Sigmoid colon (tissue), 7 donors: ENCODE measurements around the gene SCN1B. TPM values are rescaled to one million over a fixed set of nuclear protein-coding genes. Genes with fewer than 3 reads are reported as not detected.

Experiments
- DNase-seq: peaks from one replicate; pipeline ENCODE4 v3.0.0-alpha.2; 2019
- H3K27ac ChIP-seq, 4 donors: fragments of 200-600 bp; sonication (generic); one replicate each; pipeline ENCODE4 v1.5.1; 2016 to 2019; ENCODE audit warnings: mild to moderate bottlenecking in 1 of 4
- H3K27me3 ChIP-seq, 3 donors: fragments of 200-600 bp; sonication (generic); one replicate each; pipeline ENCODE4 v1.5.1; 2019; ENCODE audit warnings: mild to moderate bottlenecking in 1 of 3
- H3K36me3 ChIP-seq, 4 donors: fragments of 200-600 bp; sonication (generic); one replicate each; pipeline ENCODE4 v1.5.1; 2016 to 2019
- H3K4me1 ChIP-seq, 4 donors: fragments of 200-600 bp; sonication (generic); one replicate each; pipeline ENCODE4 v1.5.1; 2017 to 2019
- H3K4me3 ChIP-seq, 4 donors: fragments of 200-600 bp; sonication (generic); one replicate each; pipeline ENCODE4 v1.5.1; 2017 to 2019; ENCODE audit warnings: mild to moderate bottlenecking in 2 of 4, moderate library complexity in 1 of 4
- H3K9me3 ChIP-seq, 4 donors: fragments of 200-600 bp in 3 of 4; sonication (generic) in 3 of 4; one replicate each; pipeline versions ENCODE4 v1.5.1 to v1.6.1; 2013 to 2019
- CTCF ChIP-seq, 4 experiments: fragments of 450-650 bp in 3 of 4; fragments of 200-600 bp in 1 of 4; IDR thresholded peaks; one replicate each; pipeline ENCODE4 v1.5.1; 2016 to 2019; ENCODE audit warnings: antibody characterized with exemption in 4 of 4, mild to moderate bottlenecking in 3 of 4, moderate library complexity in 2 of 4
- EP300 ChIP-seq, 4 donors: sonication (generic); formaldehyde crosslinking; IDR thresholded peaks; one replicate each; pipeline ENCODE4 v1.6.1; 2017; ENCODE audit warnings: antibody characterized with exemption in 4 of 4
- POLR2A ChIP-seq, 2 donors: fragments of 450-650 bp; IDR thresholded peaks; one replicate each; pipeline ENCODE4 v1.6.1; 2016; ENCODE audit warnings: antibody characterized with exemption in 2 of 2, mild to moderate bottlenecking in 2 of 2, moderate library complexity in 2 of 2
- POLR2AphosphoS5 ChIP-seq, 4 donors: sonication (generic); formaldehyde crosslinking; IDR thresholded peaks; one replicate each; pipeline ENCODE4 v1.6.1; 2017; ENCODE audit warnings: antibody characterized with exemption in 4 of 4
- WGBS, 2 donors: extraction: QIAGEN DNeasy Blood & Tissue Kit; methylation state at CpG; one replicate each; pipeline ENCODE4 v1.1.7; 2013; 5-methylcytosine and 5-hydroxymethylcytosine counted together
- intact Hi-C: fragments of 100-400 bp; cut with DNase I; formaldehyde crosslinking; loops from one replicate; pipeline ENCODE4 v1.15.1; 2023
- polyA plus RNA-seq, 3 donors: library from polyadenylated mRNA; stranded (reverse); fragments of 200-250 nt; gene quantifications; one replicate each; pipeline ENCODE4 v1.2.3, GENCODE V29; 2013
- total RNA-seq, 4 donors: library from RNA; depleted of rRNA; stranded (reverse); fragments of >200 nt; gene quantifications; one replicate each; pipeline ENCODE4 v1.1.0, GENCODE V29; 2016
- donor health status: healthy with polysubstance abuse.
- donor health status: Bipolar disorder and iron deficiency.
- donor health status: healthy.

SCN1B gene
- total and polyA plus RNA-seq, 7 donors: 3.0 to 10.0 (median 5.7) TPM

GRCh38 chr19:35011091-35011689, 19.1 kb upstream of the SCN1B start:
- Histone ChIP-seq H3K9me3 (no peaks in the 10 kb centered on the region), H3K36me3 (peaks cover 13 to 62% (median 35%) of the 10 kb centered on the region in 4 donors), H3K4me3 (no peak overlapping the region), H3K27ac (no peak overlapping the region), H3K27me3 (no peaks in the 10 kb centered on the region), H3K4me1 (peaks cover 0 to 18% (median 12%) of the 10 kb centered on the region in 4 donors)
- peak; percentile 65 for DNase-seq
- no peak for TF ChIP-seq POLR2A (IDR thresholded peaks at IDR 0.05)
- TF ChIP-seq POLR2AphosphoS5 (IDR thresholded peaks at IDR 0.05): no peak
- no peak for TF ChIP-seq CTCF (IDR thresholded peaks at IDR 0.05)
- TF ChIP-seq EP300 (IDR thresholded peaks at IDR 0.05): no peak
- intact Hi-C loops: no loop called here
- WGBS, 2 donors: 75 to 82% methylated on average over 13 of the region's 13 CpGs

- H3K36me3 ChIP-seq: peaks cover 13 to 70% (median 36%) of the 10 kb centered on the region in 4 donors
- peak overlapping the region in 2 of 4 donors; percentile 28 to 35 for H3K27ac ChIP-seq
- DNase-seq: peak; percentile 59
- H3K4me1 ChIP-seq: peaks cover 0 to 16% (median 9%) of the 10 kb centered on the region in 4 donors
- 84 to 88% methylated on average over 18 of the region's 18 CpGs for WGBS, 2 donors
- no peaks in the 10 kb centered on the region for H3K9me3 ChIP-seq
- TF ChIP-seq POLR2A (IDR thresholded peaks at IDR 0.05): no peak
- no peak for TF ChIP-seq EP300 (IDR thresholded peaks at IDR 0.05)
- TF ChIP-seq CTCF (IDR thresholded peaks at IDR 0.05): no peak
- no peak for TF ChIP-seq POLR2AphosphoS5 (IDR thresholded peaks at IDR 0.05)
- H3K4me3 ChIP-seq: no peak overlapping the region
- H3K27me3 ChIP-seq: no peaks in the 10 kb centered on the region
- intact Hi-C loops: no loop called here
Observed at GRCh38 chr19:35011737-35012682, 18.3 kb upstream of the SCN1B start.

- no peaks in the 10 kb centered on the region for H3K9me3 ChIP-seq
- TF ChIP-seq CTCF (IDR thresholded peaks at IDR 0.05) (peak; percentile 84 to 100 (median 98)), EP300 (IDR thresholded peaks at IDR 0.05) (no peak), POLR2AphosphoS5 (IDR thresholded peaks at IDR 0.05) (peak in 2 of 4 donors; percentile 36 to 48)
- WGBS, 2 donors: 53 to 57% methylated on average over 32 of the region's 32 CpGs
- intact Hi-C loops: loop anchor here (1.0 kb wide), 1 partner anchor 40 kb away; no protein-coding TSS in a partner anchor
- H3K27me3 ChIP-seq: no peaks in the 10 kb centered on the region
- peaks cover 0 to 13% (median 9%) of the 10 kb centered on the region in 4 donors for H3K4me1 ChIP-seq
- H3K4me3 ChIP-seq: no peak overlapping the region
- peak overlapping the region; percentile 4 to 39 (median 32) for H3K27ac ChIP-seq
- H3K36me3 ChIP-seq: peaks cover 17 to 82% (median 45%) of the 10 kb centered on the region in 4 donors
- peak; percentile 92 for DNase-seq
Observed at GRCh38 chr19:35013041-35013819, 17.0 kb upstream of the SCN1B start.
